ENCODE data around the gene TAGLN.
"Not testable (repeated sequence)": the region's sequence is repeated elsewhere in the genome, so short reads cannot be mapped to it uniquely, and the experiment has no call there.

Gene TAGLN

GRCh38 chr11:117203069-117203407, 3.9 kb downstream of the TAGLN start:
- Histone ChIP-seq H3K27ac (ENCODE audit: low read depth, low read length) (no peak overlapping the region), H3K36me3 (ENCODE audit: control insufficient read depth in 1 of 2, insufficient read depth in 2 of 2, low read length in 2 of 2) (peaks cover 8 to 31% of the 10 kb centered on the region in 2 donors), H3K4me1 (ENCODE audit: control insufficient read depth in 1 of 2, insufficient read depth in 2 of 2, low read length in 2 of 2) (peaks cover 6% of the 10 kb centered on the region in 2 donors), H3K9me3 (ENCODE audit: control insufficient read depth in 1 of 2, low read length in 2 of 2) (no peaks in the 10 kb centered on the region), H3K9ac (ENCODE audit: low read depth in 1 of 2, low read length in 2 of 2) (no peak overlapping the region), H3K4me3 (ENCODE audit: low read depth in 1 of 2, low read length in 2 of 2) (no peak overlapping the region), H3K27me3 (ENCODE audit: control insufficient read depth in 1 of 2, insufficient read depth in 2 of 2, low read length in 2 of 2) (no peaks in the 10 kb centered on the region)

GRCh38 chr11:117204283-117205080, 5.3 kb downstream of the TAGLN start:
- Histone ChIP-seq H3K4me3 (ENCODE audit: low read depth in 1 of 2, low read length in 2 of 2) (no peak overlapping the region), H3K9me3 (ENCODE audit: control insufficient read depth in 1 of 2, low read length in 2 of 2) (no peaks in the 10 kb centered on the region), H3K9ac (ENCODE audit: low read depth in 1 of 2, low read length in 2 of 2) (no peak overlapping the region), H3K27me3 (ENCODE audit: control insufficient read depth in 1 of 2, insufficient read depth in 2 of 2, low read length in 2 of 2) (no peaks in the 10 kb centered on the region), H3K36me3 (ENCODE audit: control insufficient read depth in 1 of 2, insufficient read depth in 2 of 2, low read length in 2 of 2) (peaks cover 8 to 31% of the 10 kb centered on the region in 2 donors), H3K4me1 (ENCODE audit: control insufficient read depth in 1 of 2, insufficient read depth in 2 of 2, low read length in 2 of 2) (peaks cover 0 to under 1% of the 10 kb centered on the region in 2 donors), H3K27ac (ENCODE audit: low read depth, low read length) (no peak overlapping the region)

GRCh38 chr11:117205211-117205818, 6.1 kb downstream of the TAGLN start:
- H3K27ac ChIP-seq (ENCODE audit: low read depth, low read length), result no peak overlapping the region
- H3K4me1 ChIP-seq (ENCODE audit: control insufficient read depth in 1 of 2, insufficient read depth in 2 of 2, low read length in 2 of 2), result no peaks in the 10 kb centered on the region
- no peaks in the 10 kb centered on the region for H3K27me3 ChIP-seq (ENCODE audit: control insufficient read depth in 1 of 2, insufficient read depth in 2 of 2, low read length in 2 of 2)
- no peaks in the 10 kb centered on the region for H3K9me3 ChIP-seq (ENCODE audit: control insufficient read depth in 1 of 2, low read length in 2 of 2)
- H3K9ac ChIP-seq (ENCODE audit: low read depth in 1 of 2, low read length in 2 of 2), result no peak overlapping the region
- H3K4me3 ChIP-seq (ENCODE audit: low read depth in 1 of 2, low read length in 2 of 2), result no peak overlapping the region
- H3K36me3 ChIP-seq (ENCODE audit: control insufficient read depth in 1 of 2, insufficient read depth in 2 of 2, low read length in 2 of 2), result peaks cover 6 to 31% of the 10 kb centered on the region in 2 donors

- H3K27me3 ChIP-seq (ENCODE audit: control insufficient read depth in 1 of 2, insufficient read depth in 2 of 2, low read length in 2 of 2); H3K9ac ChIP-seq (ENCODE audit: low read depth in 1 of 2, low read length in 2 of 2); H3K4me3 ChIP-seq (ENCODE audit: low read depth in 1 of 2, low read length in 2 of 2); H3K9me3 ChIP-seq (ENCODE audit: control insufficient read depth in 1 of 2, low read length in 2 of 2); H3K27ac ChIP-seq (ENCODE audit: low read depth, low read length); H3K4me1 ChIP-seq (ENCODE audit: control insufficient read depth in 1 of 2, insufficient read depth in 2 of 2, low read length in 2 of 2): not testable (repeated sequence)
- H3K36me3 ChIP-seq (ENCODE audit: control insufficient read depth in 1 of 2, insufficient read depth in 2 of 2, low read length in 2 of 2), result peaks cover 6 to 31% of the 10 kb centered on the region in 2 donors
Measured at GRCh38 chr11:117206111-117206510, 6.9 kb downstream of the TAGLN start.

GRCh38 chr11:117206859-117207258, 7.7 kb downstream of the TAGLN start:
- not testable (repeated sequence) for H3K27ac ChIP-seq (ENCODE audit: low read depth, low read length); H3K9me3 ChIP-seq (ENCODE audit: control insufficient read depth in 1 of 2, low read length in 2 of 2); H3K4me3 ChIP-seq (ENCODE audit: low read depth in 1 of 2, low read length in 2 of 2); H3K4me1 ChIP-seq (ENCODE audit: control insufficient read depth in 1 of 2, insufficient read depth in 2 of 2, low read length in 2 of 2); H3K27me3 ChIP-seq (ENCODE audit: control insufficient read depth in 1 of 2, insufficient read depth in 2 of 2, low read length in 2 of 2); H3K9ac ChIP-seq (ENCODE audit: low read depth in 1 of 2, low read length in 2 of 2)
- peaks cover 6 to 38% of the 10 kb centered on the region in 2 donors for H3K36me3 ChIP-seq (ENCODE audit: control insufficient read depth in 1 of 2, insufficient read depth in 2 of 2, low read length in 2 of 2)

- H3K4me1 ChIP-seq (ENCODE audit: control insufficient read depth in 1 of 2, insufficient read depth in 2 of 2, low read length in 2 of 2); H3K27ac ChIP-seq (ENCODE audit: low read depth, low read length); H3K9me3 ChIP-seq (ENCODE audit: control insufficient read depth in 1 of 2, low read length in 2 of 2); H3K4me3 ChIP-seq (ENCODE audit: low read depth in 1 of 2, low read length in 2 of 2); H3K9ac ChIP-seq (ENCODE audit: low read depth in 1 of 2, low read length in 2 of 2); H3K27me3 ChIP-seq (ENCODE audit: control insufficient read depth in 1 of 2, insufficient read depth in 2 of 2, low read length in 2 of 2): not testable (repeated sequence)
- H3K36me3 ChIP-seq (ENCODE audit: control insufficient read depth in 1 of 2, insufficient read depth in 2 of 2, low read length in 2 of 2), result peaks cover 6 to 40% of the 10 kb centered on the region in 2 donors
Measured at GRCh38 chr11:117207481-117207880, 8.3 kb downstream of the TAGLN start.

- H3K9me3 ChIP-seq (ENCODE audit: control insufficient read depth in 1 of 2, low read length in 2 of 2); H3K27ac ChIP-seq (ENCODE audit: low read depth, low read length); H3K27me3 ChIP-seq (ENCODE audit: control insufficient read depth in 1 of 2, insufficient read depth in 2 of 2, low read length in 2 of 2); H3K9ac ChIP-seq (ENCODE audit: low read depth in 1 of 2, low read length in 2 of 2); H3K4me3 ChIP-seq (ENCODE audit: low read depth in 1 of 2, low read length in 2 of 2); H3K4me1 ChIP-seq (ENCODE audit: control insufficient read depth in 1 of 2, insufficient read depth in 2 of 2, low read length in 2 of 2): not testable (repeated sequence)
- H3K36me3 ChIP-seq (ENCODE audit: control insufficient read depth in 1 of 2, insufficient read depth in 2 of 2, low read length in 2 of 2), result peaks cover 13 to 43% of the 10 kb centered on the region in 2 donors
Measured at GRCh38 chr11:117208710-117209109, 9.5 kb downstream of the TAGLN start.

- H3K36me3 ChIP-seq (ENCODE audit: control insufficient read depth in 1 of 2, insufficient read depth in 2 of 2, low read length in 2 of 2), result peaks cover 9 to 42% of the 10 kb centered on the region in 2 donors
- not testable (repeated sequence) for H3K9ac ChIP-seq (ENCODE audit: low read depth in 1 of 2, low read length in 2 of 2); H3K4me3 ChIP-seq (ENCODE audit: low read depth in 1 of 2, low read length in 2 of 2); H3K27me3 ChIP-seq (ENCODE audit: control insufficient read depth in 1 of 2, insufficient read depth in 2 of 2, low read length in 2 of 2); H3K9me3 ChIP-seq (ENCODE audit: control insufficient read depth in 1 of 2, low read length in 2 of 2); H3K27ac ChIP-seq (ENCODE audit: low read depth, low read length); H3K4me1 ChIP-seq (ENCODE audit: control insufficient read depth in 1 of 2, insufficient read depth in 2 of 2, low read length in 2 of 2)
Measured at GRCh38 chr11:117209351-117210125, 10.4 kb downstream of the TAGLN start.

- no peak overlapping the region for H3K27ac ChIP-seq (ENCODE audit: low read depth, low read length)
- no peaks in the 10 kb centered on the region for H3K27me3 ChIP-seq (ENCODE audit: control insufficient read depth in 1 of 2, insufficient read depth in 2 of 2, low read length in 2 of 2)
- H3K4me3 ChIP-seq (ENCODE audit: low read depth in 1 of 2, low read length in 2 of 2), result no peak overlapping the region
- peaks cover 13 to 36% of the 10 kb centered on the region in 2 donors for H3K36me3 ChIP-seq (ENCODE audit: control insufficient read depth in 1 of 2, insufficient read depth in 2 of 2, low read length in 2 of 2)
- H3K9ac ChIP-seq (ENCODE audit: low read depth in 1 of 2, low read length in 2 of 2), result no peak overlapping the region
- H3K4me1 ChIP-seq (ENCODE audit: control insufficient read depth in 1 of 2, insufficient read depth in 2 of 2, low read length in 2 of 2), result no peaks in the 10 kb centered on the region
- H3K9me3 ChIP-seq (ENCODE audit: control insufficient read depth in 1 of 2, low read length in 2 of 2), result no peaks in the 10 kb centered on the region
Measured at GRCh38 chr11:117210620-117211019, 11.4 kb downstream of the TAGLN start.

GRCh38 chr11:117212697-117213355, 13.7 kb downstream of the TAGLN start:
- Histone ChIP-seq H3K9ac (ENCODE audit: low read depth in 1 of 2, low read length in 2 of 2) (no peak overlapping the region), H3K4me3 (ENCODE audit: low read depth in 1 of 2, low read length in 2 of 2) (no peak overlapping the region), H3K27me3 (ENCODE audit: control insufficient read depth in 1 of 2, insufficient read depth in 2 of 2, low read length in 2 of 2) (no peaks in the 10 kb centered on the region), H3K9me3 (ENCODE audit: control insufficient read depth in 1 of 2, low read length in 2 of 2) (no peaks in the 10 kb centered on the region), H3K27ac (ENCODE audit: low read depth, low read length) (no peak overlapping the region), H3K4me1 (ENCODE audit: control insufficient read depth in 1 of 2, insufficient read depth in 2 of 2, low read length in 2 of 2) (no peaks in the 10 kb centered on the region), H3K36me3 (ENCODE audit: control insufficient read depth in 1 of 2, insufficient read depth in 2 of 2, low read length in 2 of 2) (peaks cover 24 to 53% of the 10 kb centered on the region in 2 donors)
